WERI-Rb-1 (cell line): Measurements from ENCODE around the gene GPR78.

Experiments
- DNase-seq: peaks from one replicate; pipeline ENCODE4 v3.0.0-alpha.2; 2020
- H3K27ac ChIP-seq: fragments of 250-450 bp; sonication (Bioruptor Pico); 2 replicates; pipeline ENCODE4 v1.5.1; 2020; ENCODE audit warnings: mild to moderate bottlenecking, moderate library complexity
- H3K27me3 ChIP-seq: fragments of 250-450 bp; sonication (Bioruptor Pico); 2 replicates; pipeline ENCODE4 v1.5.1; 2021; ENCODE audit warnings: mild to moderate bottlenecking, low read depth, moderate library complexity; ENCODE audit not compliant: insufficient read depth, severe bottlenecking
- H3K36me3 ChIP-seq: fragments of 250-450 bp; sonication (Bioruptor Pico); 2 replicates; pipeline ENCODE4 v1.5.1; 2020; ENCODE audit warnings: mild to moderate bottlenecking, moderate library complexity
- H3K4me3 ChIP-seq: 2 replicates; pipeline ENCODE4 v1.5.1; 2011; ENCODE audit warnings: low read depth, mild to moderate bottlenecking, control low read depth, low read length
- H3K9me3 ChIP-seq: fragments of 250-450 bp; sonication (Bioruptor Pico); 2 replicates; pipeline ENCODE4 v1.5.1; 2021; ENCODE audit warnings: mild to moderate bottlenecking, moderate library complexity; ENCODE audit not compliant: severe bottlenecking
- TF ChIP-seq, protein P1 (sequence below): IDR thresholded peaks from 2 replicates; pipeline ENCODE4 v1.5.1; 2011; ENCODE audit warnings: low read depth, mild to moderate bottlenecking, control low read depth, inconsistent platforms, low read length

Gene GPR78

DNA sequence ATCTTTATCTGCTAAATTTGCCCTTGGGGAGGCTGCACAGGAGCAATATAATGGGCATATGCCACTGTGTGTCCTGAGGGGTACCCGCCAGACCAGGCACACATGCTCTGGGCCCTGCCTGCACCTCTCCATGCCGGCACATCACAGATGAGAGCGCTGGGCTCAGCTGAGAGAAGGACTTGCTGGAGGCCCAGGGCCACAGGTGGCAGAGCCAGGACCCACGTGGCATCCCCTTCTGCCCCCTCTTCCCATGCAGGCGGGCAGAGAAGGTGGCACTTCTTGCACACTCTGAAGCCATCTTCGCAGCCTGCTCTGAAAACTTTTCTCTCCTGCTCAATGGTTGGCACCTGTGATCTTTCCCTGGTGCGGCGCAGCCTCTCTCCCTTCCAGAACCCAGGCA lies 32.5 kb downstream of the GPR78 start:
- TF ChIP-seq, protein P1, sequence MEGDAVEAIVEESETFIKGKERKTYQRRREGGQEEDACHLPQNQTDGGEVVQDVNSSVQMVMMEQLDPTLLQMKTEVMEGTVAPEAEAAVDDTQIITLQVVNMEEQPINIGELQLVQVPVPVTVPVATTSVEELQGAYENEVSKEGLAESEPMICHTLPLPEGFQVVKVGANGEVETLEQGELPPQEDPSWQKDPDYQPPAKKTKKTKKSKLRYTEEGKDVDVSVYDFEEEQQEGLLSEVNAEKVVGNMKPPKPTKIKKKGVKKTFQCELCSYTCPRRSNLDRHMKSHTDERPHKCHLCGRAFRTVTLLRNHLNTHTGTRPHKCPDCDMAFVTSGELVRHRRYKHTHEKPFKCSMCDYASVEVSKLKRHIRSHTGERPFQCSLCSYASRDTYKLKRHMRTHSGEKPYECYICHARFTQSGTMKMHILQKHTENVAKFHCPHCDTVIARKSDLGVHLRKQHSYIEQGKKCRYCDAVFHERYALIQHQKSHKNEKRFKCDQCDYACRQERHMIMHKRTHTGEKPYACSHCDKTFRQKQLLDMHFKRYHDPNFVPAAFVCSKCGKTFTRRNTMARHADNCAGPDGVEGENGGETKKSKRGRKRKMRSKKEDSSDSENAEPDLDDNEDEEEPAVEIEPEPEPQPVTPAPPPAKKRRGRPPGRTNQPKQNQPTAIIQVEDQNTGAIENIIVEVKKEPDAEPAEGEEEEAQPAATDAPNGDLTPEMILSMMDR, result no peak
- no peaks in the 10 kb centered on the region for H3K36me3 ChIP-seq
- H3K27ac ChIP-seq, result no peak overlapping the region
- H3K9me3 ChIP-seq, result no peaks in the 10 kb centered on the region
- no peak overlapping the region for H3K4me3 ChIP-seq
- peaks cover 35% of the 10 kb centered on the region for H3K27me3 ChIP-seq
- no peak for DNase-seq

DNA sequence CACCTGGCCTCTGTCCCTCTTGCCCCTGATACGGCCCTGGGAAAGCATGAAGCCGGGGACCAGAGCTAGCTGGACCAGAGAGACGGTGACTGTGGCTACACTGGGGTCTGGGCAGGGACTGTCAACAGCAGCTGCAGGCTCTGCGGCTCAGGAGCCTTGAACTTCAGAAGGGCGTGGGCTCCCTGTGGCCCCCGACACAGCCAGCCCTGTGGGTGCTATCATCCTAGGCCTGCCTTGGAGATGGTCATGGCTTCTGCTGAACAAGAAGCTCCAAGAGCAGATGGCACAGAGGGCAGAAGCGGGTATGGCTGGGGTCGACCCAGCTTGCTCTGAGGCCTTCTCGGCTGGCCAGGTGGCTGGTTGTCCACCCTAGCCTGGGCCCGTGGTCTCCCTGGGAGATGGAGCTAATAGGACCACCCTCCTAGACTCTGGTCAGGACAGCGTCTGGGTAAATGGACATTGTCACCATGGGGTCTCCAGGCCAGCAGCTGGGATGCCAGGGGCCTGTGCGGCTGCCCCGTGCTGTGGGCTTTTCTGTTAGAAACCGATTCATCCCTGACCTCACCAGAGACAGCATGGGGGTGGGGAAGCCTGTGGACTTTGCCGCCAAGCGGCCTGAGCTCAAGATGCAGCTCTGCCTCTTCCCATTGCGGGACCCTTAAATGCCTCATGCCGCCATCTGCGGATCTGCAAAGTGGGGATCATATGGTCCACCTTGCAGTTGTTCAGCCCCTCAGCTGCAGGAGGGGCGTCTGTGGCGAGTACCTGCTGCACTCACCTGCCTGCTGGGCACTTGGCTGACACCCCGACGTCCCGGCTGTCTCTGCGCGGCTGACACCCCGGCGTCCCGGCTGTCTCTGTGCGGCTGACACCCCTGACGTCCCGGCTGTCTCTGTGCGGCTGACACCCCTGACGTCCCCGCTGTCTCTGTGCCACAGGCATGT lies 33.5 kb downstream of the GPR78 start:
- no peak for DNase-seq
- Histone ChIP-seq H3K9me3 (no peaks in the 10 kb centered on the region), H3K36me3 (no peaks in the 10 kb centered on the region), H3K27ac (no peak overlapping the region), H3K4me3 (no peak overlapping the region), H3K27me3 (peaks cover 27% of the 10 kb centered on the region)
- TF ChIP-seq, protein P1, result no peak

DNA sequence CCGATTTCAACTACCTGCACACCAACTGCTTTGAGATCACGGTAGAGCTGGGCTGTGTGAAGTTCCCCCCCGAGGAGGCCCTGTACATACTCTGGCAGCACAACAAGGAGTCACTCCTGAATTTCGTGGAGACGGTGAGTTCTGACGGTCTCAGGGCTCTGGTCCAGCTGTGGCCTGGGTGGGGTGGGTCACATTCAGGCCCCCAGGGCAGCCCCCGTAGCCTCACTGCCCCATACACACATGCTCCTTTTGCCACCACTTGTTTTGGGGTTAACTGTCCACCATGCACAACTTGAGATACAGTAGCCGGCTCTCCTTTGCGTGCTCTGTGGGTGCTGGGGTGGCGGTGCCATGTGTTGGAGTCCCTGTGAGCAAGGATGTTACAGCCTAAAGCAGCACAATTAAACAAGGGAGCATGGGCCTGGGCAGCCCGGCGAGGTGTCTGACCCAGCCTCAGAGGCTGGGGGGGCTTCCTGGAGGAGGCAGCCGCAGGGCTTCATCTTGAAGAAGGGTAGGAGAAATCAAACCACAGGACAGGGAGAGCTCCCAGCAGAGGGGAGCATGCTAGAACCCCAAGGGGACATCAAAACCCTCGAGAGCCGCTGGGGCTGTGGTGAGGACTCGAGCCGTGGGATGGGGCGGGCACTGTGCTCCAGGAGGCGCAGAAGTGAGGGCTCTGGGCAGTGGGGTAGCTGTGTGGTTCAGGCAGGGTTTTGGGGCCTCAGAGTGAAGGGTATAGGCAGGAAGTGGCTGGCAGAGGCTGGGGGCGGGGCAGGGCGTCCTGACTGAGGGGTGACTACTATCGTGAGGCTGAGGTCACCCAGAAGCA lies 34.4 kb downstream of the GPR78 start:
- H3K27me3 ChIP-seq, result peaks cover 23% of the 10 kb centered on the region
- TF ChIP-seq, protein P1, result no peak
- no peak overlapping the region for H3K27ac ChIP-seq
- no peak overlapping the region for H3K4me3 ChIP-seq
- no peaks in the 10 kb centered on the region for H3K36me3 ChIP-seq
- no peaks in the 10 kb centered on the region for H3K9me3 ChIP-seq
- DNase-seq, result no peak

DNA sequence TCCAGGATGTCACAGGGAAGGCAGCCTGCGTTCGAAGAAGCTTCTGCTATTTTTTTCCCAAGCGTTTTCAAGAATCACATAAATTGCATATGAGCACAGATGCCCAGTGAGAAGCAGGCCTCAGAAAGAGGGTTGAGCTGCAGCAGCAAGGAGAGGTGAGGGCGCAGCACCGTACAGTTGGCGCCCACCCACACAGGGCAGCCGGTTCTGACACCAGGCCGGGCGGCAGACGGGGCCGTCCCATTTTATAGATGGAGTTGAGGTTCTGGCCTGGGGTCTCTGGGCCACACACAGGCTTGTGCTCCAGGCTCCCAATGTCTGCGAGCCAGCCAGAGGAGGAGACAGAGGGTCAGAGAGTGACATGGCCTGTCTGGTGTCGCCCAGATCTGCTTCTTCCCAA lies 35.2 kb downstream of the GPR78 start:
- no peaks in the 10 kb centered on the region for H3K36me3 ChIP-seq
- DNase-seq, result no peak
- peaks cover 15% of the 10 kb centered on the region for H3K27me3 ChIP-seq
- H3K27ac ChIP-seq, result no peak overlapping the region
- no peaks in the 10 kb centered on the region for H3K9me3 ChIP-seq
- no peak overlapping the region for H3K4me3 ChIP-seq
- TF ChIP-seq, protein P1, result no peak

DNA sequence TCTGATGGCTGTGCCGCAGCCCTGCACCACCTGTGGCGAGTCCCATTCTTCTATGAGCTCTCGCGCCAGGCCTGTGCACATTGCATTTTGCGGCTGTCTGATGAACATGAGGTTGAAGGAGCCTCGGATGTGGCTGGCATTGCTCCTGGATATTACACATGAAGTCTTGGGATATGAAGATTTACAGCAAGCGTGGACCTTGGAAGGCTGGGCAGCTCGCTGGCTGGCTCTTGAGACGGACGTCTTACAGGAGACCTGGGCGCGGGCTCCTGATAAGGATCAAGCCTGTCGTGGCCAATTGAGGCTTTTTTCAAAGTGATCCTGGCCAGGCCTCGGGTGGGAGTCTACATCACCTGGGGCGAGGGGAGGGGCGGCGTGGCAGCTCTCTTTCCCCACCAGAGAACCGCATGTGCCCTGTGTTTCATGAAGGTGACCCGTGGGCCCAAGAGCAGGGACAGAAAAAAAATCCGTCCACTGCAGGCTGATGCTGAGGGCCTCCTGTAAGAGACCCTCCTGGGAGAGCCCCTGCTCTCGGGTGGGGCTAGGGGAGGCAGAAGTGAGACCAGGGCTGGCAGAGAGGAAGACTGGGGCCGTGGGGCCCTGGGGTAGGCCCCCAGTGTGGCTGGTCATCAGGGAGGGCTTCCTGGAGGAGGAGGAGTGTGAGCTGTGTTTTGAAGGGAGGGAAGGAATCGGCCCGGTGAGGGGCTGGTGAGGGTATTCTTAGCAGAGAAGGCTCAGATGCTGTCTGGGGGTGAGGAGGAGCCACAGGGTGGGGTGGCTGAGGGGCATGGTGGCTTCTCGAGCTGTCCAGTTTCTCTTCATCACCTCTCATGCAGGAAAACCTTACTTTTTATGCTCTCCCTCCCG lies 36.0 kb downstream of the GPR78 start:
- Histone ChIP-seq H3K36me3 (no peaks in the 10 kb centered on the region), H3K4me3 (no peak overlapping the region), H3K27ac (no peak overlapping the region), H3K27me3 (peaks cover 7% of the 10 kb centered on the region), H3K9me3 (no peaks in the 10 kb centered on the region)
- DNase-seq, result no peak
- TF ChIP-seq, protein P1, result no peak
